PC-3 (cell line): ENCODE results near the gene TMEM218. TPM values are rescaled to one million over a fixed set of nuclear protein-coding genes. Genes with fewer than 3 reads are reported as not detected.
A peak's percentile ranks its signal among the peaks of the same experiment; 100 is the strongest.

Experiments used
- ATAC-seq: fragments of 200-7000 bp; cut with Tn5 transposase; 2 replicates; pipeline ENCODE4 v1.9.1; 2020; ENCODE audit warnings: mild to moderate bottlenecking, moderate library complexity
- BruUV-seq: library from RNA; stranded (reverse); fragments of 400-500 nt; replicated peaks from 2 replicates; lab custom pipeline; 2021; lab: Mats Ljungman, UMichigan
- CTCF ChIA-PET: fragments of 300-600 bp; sonication (Branson Sonifier 250); formaldehyde crosslinking; loops from one replicate; lab custom pipeline; 2022; ENCODE audit warnings: antibody characterized with exemption; lab: Charles Lee
- POLR2A ChIA-PET: fragments of 300-600 bp; sonication (Branson Sonifier 250); formaldehyde crosslinking; loops from one replicate; lab custom pipeline; 2022; ENCODE audit warnings: antibody characterized with exemption; ENCODE audit not compliant: unreplicated experiment; lab: Charles Lee
- DNase-seq: peaks from one replicate; pipeline ENCODE4 v3.0.0-alpha.2; 2015
- H2AFZ ChIP-seq: fragments of 300-600 bp; sonication (generic); 2 replicates; pipeline ENCODE4 v1.6.0; 2016; ENCODE audit warnings: antibody characterized with exemption, low read length
- H3F3A ChIP-seq: fragments of 300-600 bp; sonication (generic); one replicate; pipeline ENCODE4 v1.6.0; 2017; ENCODE audit warnings: antibody characterized with exemption, low read length, control low read depth, mild to moderate bottlenecking; ENCODE audit not compliant: unreplicated experiment
- H3K27ac ChIP-seq: fragments of 300-600 bp; sonication (generic); 2 replicates; pipeline ENCODE4 v1.5.1; 2016; ENCODE audit warnings: mild to moderate bottlenecking, low read length
- H3K27me3 ChIP-seq: fragments of 300-600 bp; sonication (generic); 2 replicates; pipeline ENCODE4 v1.6.1; 2016; ENCODE audit warnings: low read length, mixed read lengths
- H3K36me3 ChIP-seq: fragments of 300-600 bp; sonication (generic); 2 replicates; pipeline ENCODE4 v1.6.1; 2016; ENCODE audit warnings: low read depth, mixed run types, low read length, mixed read lengths
- H3K4me1 ChIP-seq: fragments of 300-600 bp; sonication (generic); 2 replicates; pipeline ENCODE4 v1.5.1; 2016; ENCODE audit warnings: low read length; ENCODE audit not compliant: insufficient read depth
- H3K4me2 ChIP-seq: fragments of 300-600 bp; sonication (generic); 2 replicates; pipeline ENCODE4 v1.6.0; 2016; ENCODE audit warnings: low read length
- H3K4me3 ChIP-seq: fragments of 300-600 bp; sonication (generic); 2 replicates; pipeline ENCODE4 v1.5.1; 2016; ENCODE audit warnings: mild to moderate bottlenecking, low read length, mixed read lengths
- H3K79me2 ChIP-seq: fragments of 300-600 bp; sonication (generic); 2 replicates; pipeline ENCODE4 v1.6.1; 2017; ENCODE audit warnings: low read length, mixed read lengths
- H3K9ac ChIP-seq: fragments of 300-600 bp; sonication (generic); 2 replicates; pipeline ENCODE4 v1.6.0; 2016; ENCODE audit warnings: mild to moderate bottlenecking, low read length
- H3K9me2 ChIP-seq: fragments of 300-600 bp; sonication (generic); replicated peaks from 2 replicates; pipeline ENCODE4 v1.6.1; 2016; ENCODE audit warnings: mixed run types, low read length, mixed read lengths
- H3K9me3 ChIP-seq: fragments of 300-600 bp; sonication (generic); 2 replicates; pipeline ENCODE4 v1.6.1; 2016; ENCODE audit warnings: low read length, mixed read lengths
- H4K20me1 ChIP-seq: fragments of 300-600 bp; sonication (generic); 2 replicates; pipeline ENCODE4 v1.6.1; 2016; ENCODE audit warnings: low read length, mixed read lengths
- CTCF ChIP-seq: fragments of 300-600 bp; sonication (generic); conservative IDR thresholded peaks from 2 replicates; pipeline ENCODE4 v1.5.1; 2017; ENCODE audit warnings: antibody characterized with exemption, low read depth, mild to moderate bottlenecking, low read length
- EZH2 ChIP-seq: fragments of 300-600 bp; sonication (generic); IDR thresholded peaks from one replicate; pipeline ENCODE4 v1.6.1; 2017; ENCODE audit warnings: antibody characterized with exemption, mild to moderate bottlenecking, low read length; ENCODE audit not compliant: unreplicated experiment
- EZH2phosphoT487 ChIP-seq: fragments of 300-600 bp; sonication (generic); IDR thresholded peaks from 2 replicates; pipeline ENCODE4 v1.6.1; 2018; ENCODE audit warnings: mild to moderate bottlenecking, antibody characterized with exemption, low read length, borderline replicate concordance
- intact Hi-C: fragments of 100-400 bp; cut with micrococcal nuclease; formaldehyde crosslinking; loops from 2 replicates; pipeline ENCODE4 v1.9.0; 2023
- total RNA-seq: library from RNA; depleted of rRNA; stranded (reverse); fragments of >200 nt; gene quantifications from 2 replicates; pipeline ENCODE4 v1.2.3, GENCODE V29; 2014

Gene TMEM218
- total RNA-seq, 1 experiment from 2014 or later = 37.0 TPM

GRCh38 chr11:125146232-125146631 lies 34.8 kb upstream of the TMEM218 start:
- no peak for TF ChIP-seq EZH2phosphoT487
- no peak for TF ChIP-seq CTCF
- TF ChIP-seq EZH2 = no peak
- CTCF ChIA-PET = interaction anchor here (0.6 kb wide), 1 partner anchor 35 kb away, joined by 3 read pairs; no protein-coding TSS in a partner anchor

GRCh38 chr11:125141686-125142535 lies 30.5 kb upstream of the TMEM218 start:
- Histone ChIP-seq H2AFZ (peak overlapping the region; percentile 64; the same call in 1 of the 2 replicates), H3K27me3 (peaks cover 18% of the 10 kb centered on the region; the same call in 1 of the 2 replicates), H3K4me1 (peaks cover 3% of the 10 kb centered on the region; the same call in 1 of the 2 replicates), H3K79me2 (no peaks in the 10 kb centered on the region), H3K9ac (no peak overlapping the region), H3F3A (no peaks in the 10 kb centered on the region), H3K36me3 (no peaks in the 10 kb centered on the region), H3K9me3 (no peaks in the 10 kb centered on the region), H3K4me3 (no peak overlapping the region), H4K20me1 (no peaks in the 10 kb centered on the region), H3K9me2 (no peaks in the 10 kb centered on the region), H3K27ac (no peak overlapping the region), H3K4me2 (peak overlapping the region; percentile 39; the same call in 1 of the 2 replicates)
- no TSS peak for BruUV-seq
- peak; percentile 63 for DNase-seq
- intact Hi-C loops = loop anchor here (1.0 to 2.0 kb wide), 3 partner anchors 51 to 180 kb away; no protein-coding TSS in a partner anchor
- TF ChIP-seq EZH2 (no peak), EZH2phosphoT487 (no peak), CTCF (peak; percentile 99)
- ATAC-seq = peak; percentile 93
- POLR2A ChIA-PET = interaction anchor here (0.5 kb wide), 1 partner anchor 11 kb away, joined by 4 read pairs; no protein-coding TSS in a partner anchor
- CTCF ChIA-PET = interaction anchor here (0.6 to 1.4 kb wide), 8 partner anchors 31 to 305 kb away, joined by 3 to 10 read pairs (median 6); partner anchors contain the start of gene TMEM218

More at GRCh38 chr11:125146232-125146631, 34.8 kb upstream of the TMEM218 start:
- Histone ChIP-seq H3K9ac (no peak overlapping the region), H3K9me2 (no peaks in the 10 kb centered on the region), H3K4me2 (no peak overlapping the region), H3K36me3 (no peaks in the 10 kb centered on the region), H3K4me3 (no peak overlapping the region), H3K27ac (no peak overlapping the region), H2AFZ (no peak overlapping the region), H3K9me3 (no peaks in the 10 kb centered on the region), H3K27me3 (peaks cover 54% of the 10 kb centered on the region), H3K79me2 (no peaks in the 10 kb centered on the region), H3K4me1 (peaks cover 3% of the 10 kb centered on the region; the same call in 1 of the 2 replicates), H4K20me1 (no peaks in the 10 kb centered on the region), H3F3A (no peaks in the 10 kb centered on the region)
- DNase-seq (no peak), ATAC-seq (no peak)
- POLR2A ChIA-PET = no interaction called here
- intact Hi-C loops = no loop called here
- BruUV-seq = no TSS peak
